Spinal cord (tissue), 10 donors: ENCODE data around the gene KRTAP10-7. TPM values are rescaled to one million over a fixed set of nuclear protein-coding genes. Genes with fewer than 3 reads are reported as not detected.
"Not testable (repeated sequence)": the region's sequence is repeated elsewhere in the genome, so short reads cannot be mapped to it uniquely, and the experiment has no call there.

Experiments used
- DNase-seq, 6 donors: peaks; one replicate each; pipeline versions ENCODE4 v3.0.0 to v3.0.0-alpha.2; 2013 to 2015; ENCODE audit warnings: low spot score in 6 of 6, low read depth in 4 of 6
- H3K27ac ChIP-seq: one replicate; pipeline ENCODE4 v1.5.1; 2013; ENCODE audit warnings: low read depth, low read length, control low read depth
- H3K27me3 ChIP-seq: one replicate; pipeline ENCODE4 v1.6.1; 2013; ENCODE audit warnings: low read length; ENCODE audit not compliant: control insufficient read depth, insufficient read depth
- H3K36me3 ChIP-seq: one replicate; pipeline ENCODE4 v1.6.1; 2013; ENCODE audit warnings: low read length; ENCODE audit not compliant: control insufficient read depth, insufficient read depth
- H3K4me1 ChIP-seq: one replicate; pipeline ENCODE4 v1.6.1; 2013; ENCODE audit warnings: low read length; ENCODE audit not compliant: control insufficient read depth, insufficient read depth
- H3K4me3 ChIP-seq: one replicate; pipeline ENCODE4 v1.5.1; 2013; ENCODE audit warnings: low read depth, low read length, control low read depth
- H3K9me3 ChIP-seq: one replicate; pipeline ENCODE4 v1.6.1; 2013; ENCODE audit warnings: low read length; ENCODE audit not compliant: control insufficient read depth, insufficient read depth
- WGBS: methylation state at CpG from one replicate; pipeline ENCODE4 v1.1.5; 2013; ENCODE audit warnings: missing lambda C conversion rate; ENCODE audit not compliant: insufficient coverage; 5-methylcytosine and 5-hydroxymethylcytosine counted together
- long read RNA-seq, 4 donors: transcript quantifications; one replicate each; lab custom pipeline, GENCODE V29; 2026
- polyA plus RNA-seq, 2 donors: library from polyadenylated mRNA; unstranded; fragments of 120-200 nt; gene quantifications; one replicate each; pipeline ENCODE4 v1.2.1, GENCODE V29; 2013; ENCODE audit not compliant: insufficient read length in 2 of 2
- total RNA-seq, 2 donors: library from RNA; depleted of rRNA in 1 of 2; stranded (reverse); fragments of 120-200 nt in 1 of 2; fragments of >200 nt in 1 of 2; gene quantifications; one replicate each; pipeline versions ENCODE4 v1.2.3 to v1.2.4, GENCODE V29; 2013 to 2014
- donor health status: healthy.

The KRTAP10-7 gene
- total RNA-seq (not detected), polyA plus RNA-seq (not detected)
- long read RNA-seq, donor 1, result 0 reads
- long read RNA-seq, donor 2, result 0 reads
- long read RNA-seq, donor 3, result 0 reads
- long read RNA-seq, donor 4, result 0 reads

- H3K4me1 ChIP-seq, H3K9me3 ChIP-seq, H3K27me3 ChIP-seq, DNase-seq, H3K4me3 ChIP-seq, H3K36me3 ChIP-seq, H3K27ac ChIP-seq: not testable (repeated sequence)
- WGBS, result 82% methylated on average over 10 of the region's 23 CpGs
Measured at GRCh38 chr21:44600118-44600978, at the start of gene KRTAP10-7. KRTAP10-7 (plus strand) TSS chr21:44600597; CDS start chr21:44600622, 25 bp downstream.

- Histone ChIP-seq H3K9me3 (no peaks in the 10 kb centered on the region), H3K27ac (no peak overlapping the region), H3K27me3 (no peaks in the 10 kb centered on the region), H3K4me3 (no peak overlapping the region), H3K36me3 (no peaks in the 10 kb centered on the region), H3K4me1 (peaks cover 2% of the 10 kb centered on the region)
- WGBS, result 48% methylated on average over 10 of the region's 10 CpGs
- DNase-seq, result no peak
Measured at GRCh38 chr21:44550807-44551206, 49.6 kb upstream of the KRTAP10-7 start.

GRCh38 chr21:44551340-44551961 lies 48.9 kb upstream of the KRTAP10-7 start, which contains the start of gene KRTAP10-2:
KRTAP10-2 (minus strand) TSS chr21:44551505; CDS start chr21:44551458, 47 bp downstream.
- Histone ChIP-seq H3K27ac (no peak within 1 kb of the TSS), H3K36me3 (no peaks in the 10 kb centered on the region), H3K4me3 (no peak within 1 kb of the TSS), H3K27me3 (no peaks in the 10 kb centered on the region), H3K9me3 (no peaks in the 10 kb centered on the region), H3K4me1 (peaks cover 2% of the 10 kb centered on the region)
- DNase-seq, result no peak
- 64% methylated on average over 14 of the region's 17 CpGs for WGBS

GRCh38 chr21:44552136-44552535 lies 48.3 kb upstream of the KRTAP10-7 start:
- Histone ChIP-seq H3K4me1 (peaks cover 2% of the 10 kb centered on the region), H3K9me3 (no peaks in the 10 kb centered on the region), H3K27me3 (no peaks in the 10 kb centered on the region), H3K4me3 (no peak overlapping the region), H3K36me3 (no peaks in the 10 kb centered on the region), H3K27ac (no peak overlapping the region)
- WGBS, result 90% methylated on average over 6 of the region's 6 CpGs
- DNase-seq, result no peak

GRCh38 chr21:44552681-44553080 lies 47.7 kb upstream of the KRTAP10-7 start:
- Histone ChIP-seq H3K27me3 (no peaks in the 10 kb centered on the region), H3K9me3 (no peaks in the 10 kb centered on the region), H3K4me1 (peaks cover 1% of the 10 kb centered on the region), H3K4me3 (no peak overlapping the region), H3K36me3 (no peaks in the 10 kb centered on the region), H3K27ac (no peak overlapping the region)
- DNase-seq, result no peak
- WGBS, result 53% methylated on average over 11 of the region's 13 CpGs

GRCh38 chr21:44555200-44555875 lies 45.1 kb upstream of the KRTAP10-7 start:
- Histone ChIP-seq H3K36me3 (no peaks in the 10 kb centered on the region), H3K4me1 (no peaks in the 10 kb centered on the region), H3K9me3 (no peaks in the 10 kb centered on the region), H3K27me3 (peaks cover 2% of the 10 kb centered on the region), H3K27ac (no peak overlapping the region), H3K4me3 (no peak overlapping the region)
- 91% methylated on average over 10 of the region's 13 CpGs for WGBS
- DNase-seq, result no peak

GRCh38 chr21:44556879-44557278 lies 43.5 kb upstream of the KRTAP10-7 start:
- DNase-seq, result no peak
- WGBS, result 71% methylated on average over 9 of the region's 9 CpGs
- Histone ChIP-seq H3K4me3 (no peak overlapping the region), H3K27me3 (peaks cover 2% of the 10 kb centered on the region), H3K9me3 (no peaks in the 10 kb centered on the region), H3K27ac (no peak overlapping the region), H3K36me3 (no peaks in the 10 kb centered on the region), H3K4me1 (no peaks in the 10 kb centered on the region)

- Histone ChIP-seq H3K27me3 (peaks cover 2% of the 10 kb centered on the region), H3K9me3 (peaks cover 3% of the 10 kb centered on the region), H3K4me1 (no peaks in the 10 kb centered on the region), H3K27ac (no peak overlapping the region), H3K36me3 (no peaks in the 10 kb centered on the region), H3K4me3 (no peak overlapping the region)
- 49% methylated on average over 27 of the region's 30 CpGs for WGBS
- DNase-seq, result no peak
Measured at GRCh38 chr21:44557491-44558328, 42.7 kb upstream of the KRTAP10-7 start.

- not testable (repeated sequence) for H3K4me3 ChIP-seq, H3K27me3 ChIP-seq, DNase-seq, H3K4me1 ChIP-seq, H3K36me3 ChIP-seq, H3K27ac ChIP-seq, H3K9me3 ChIP-seq
- 73% methylated on average over 9 of the region's 10 CpGs for WGBS
Measured at GRCh38 chr21:44558329-44558675, 42.1 kb upstream of the KRTAP10-7 start.
